Calu3 (cell line): ENCODE data around the gene SLC25A15. TPM values are rescaled to one million over a fixed set of nuclear protein-coding genes. Genes with fewer than 3 reads are reported as not detected.
"Not testable (repeated sequence)": the region's sequence is repeated elsewhere in the genome, so short reads cannot be mapped to it uniquely, and the experiment has no call there.

Experiments used
- BruUV-seq: library from RNA; stranded (reverse); fragments of 400-500 nt; replicated peaks from 2 replicates; lab custom pipeline; 2021; lab: Mats Ljungman, UMichigan
- CTCF ChIA-PET: fragments of 300-600 bp; sonication (Branson Sonifier 250); formaldehyde crosslinking; loops from one replicate; lab custom pipeline; 2022; ENCODE audit warnings: antibody characterized with exemption; lab: Charles Lee
- DNase-seq: peaks from one replicate; pipeline ENCODE4 v3.0.0; 2022
- H3K27ac Mint-ChIP-seq: one replicate; pipeline ENCODE4 v1.8.0; 2022; ENCODE audit warnings: mixed read lengths; ENCODE audit not compliant: unreplicated experiment
- H3K27me3 Mint-ChIP-seq: one replicate; pipeline ENCODE4 v1.8.0; 2022; ENCODE audit warnings: mixed read lengths; ENCODE audit not compliant: unreplicated experiment
- H3K36me3 Mint-ChIP-seq: one replicate; pipeline ENCODE4 v1.8.0; 2022; ENCODE audit warnings: mild to moderate bottlenecking, moderate library complexity, mixed read lengths; ENCODE audit not compliant: insufficient read depth, unreplicated experiment
- H3K4me1 Mint-ChIP-seq: one replicate; pipeline ENCODE4 v1.8.0; 2022; ENCODE audit warnings: mild to moderate bottlenecking, low read depth, mixed read lengths; ENCODE audit not compliant: unreplicated experiment
- H3K4me3 Mint-ChIP-seq: one replicate; pipeline ENCODE4 v1.8.0; 2022; ENCODE audit warnings: mild to moderate bottlenecking, low read depth, moderate library complexity, mixed read lengths; ENCODE audit not compliant: unreplicated experiment
- H3K9me3 Mint-ChIP-seq: one replicate; pipeline ENCODE4 v1.8.0; 2022; ENCODE audit warnings: low read depth, mixed read lengths; ENCODE audit not compliant: unreplicated experiment
- CTCF ChIP-seq: fragments of 200-600 bp; IDR thresholded peaks from one replicate; pipeline ENCODE4 v1.8.0; 2022; ENCODE audit warnings: antibody characterized with exemption; ENCODE audit not compliant: unreplicated experiment
- intact Hi-C: fragments of 100-400 bp; cut with micrococcal nuclease; formaldehyde crosslinking; loops from one replicate; pipeline ENCODE4 v1.10.0; 2022; ENCODE audit not compliant: unreplicated experiment
- total RNA-seq: library from RNA; stranded (reverse); gene quantifications from 2 replicates; pipeline ENCODE4 v1.2.3, GENCODE V29; 2022

Gene SLC25A15
- total RNA-seq, 1 experiment from 2014 or later = 18.3 TPM

DNA sequence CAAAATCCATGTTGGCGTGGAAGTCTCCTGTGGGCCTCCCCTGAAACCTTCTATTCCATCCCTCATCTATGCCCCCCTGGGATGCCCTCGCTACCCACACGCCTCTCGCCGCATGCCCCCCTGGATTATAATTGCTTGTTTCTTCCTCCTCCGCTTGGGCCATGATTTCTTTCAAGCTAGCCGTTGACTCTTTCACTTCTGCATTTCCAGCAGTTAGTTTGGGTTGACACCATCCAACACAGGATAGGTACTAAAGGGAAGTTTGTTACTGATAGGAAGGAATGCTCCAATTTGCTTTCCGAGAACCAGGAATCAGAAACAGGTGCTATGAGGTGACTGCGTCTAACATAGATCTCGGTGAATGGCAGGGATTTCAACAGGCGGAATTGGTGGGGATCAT, 7.7 kb upstream of the SLC25A15 start:
- no peak for DNase-seq
- H3K4me1 Mint-ChIP-seq = peaks cover 23% of the 10 kb centered on the region
- H3K27ac Mint-ChIP-seq = no peak overlapping the region
- TF ChIP-seq CTCF = no peak
- no peaks in the 10 kb centered on the region for H3K27me3 Mint-ChIP-seq
- BruUV-seq = no TSS peak
- H3K36me3 Mint-ChIP-seq = no peaks in the 10 kb centered on the region
- H3K4me3 Mint-ChIP-seq = no peak overlapping the region
- no peaks in the 10 kb centered on the region for H3K9me3 Mint-ChIP-seq
- intact Hi-C loops = no loop called here
- CTCF ChIA-PET = no interaction called here

DNA sequence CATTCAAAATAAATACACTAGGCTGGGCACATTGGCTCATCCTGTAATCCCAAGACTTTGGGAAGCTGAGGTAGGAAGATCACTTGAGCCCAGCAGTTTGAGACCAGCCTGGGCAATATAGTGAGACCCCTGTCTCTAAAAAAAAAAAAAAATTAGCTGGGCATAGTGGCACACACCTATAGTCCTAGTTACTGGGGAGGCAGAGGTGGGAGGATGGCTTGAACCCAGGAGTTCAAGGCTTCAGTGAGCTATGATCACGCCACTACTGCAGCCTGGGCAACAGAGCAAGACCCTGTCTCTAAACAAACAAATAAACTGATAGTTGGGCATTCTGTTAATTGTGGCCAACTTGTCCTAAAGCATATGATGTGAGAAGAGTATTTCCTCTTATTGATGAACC, 6.4 kb upstream of the SLC25A15 start:
- H3K27me3 Mint-ChIP-seq, intact Hi-C loops, H3K9me3 Mint-ChIP-seq, H3K27ac Mint-ChIP-seq, H3K36me3 Mint-ChIP-seq, H3K4me3 Mint-ChIP-seq, BruUV-seq, CTCF ChIA-PET, DNase-seq: not testable (repeated sequence)
- peaks cover 18% of the 10 kb centered on the region for H3K4me1 Mint-ChIP-seq

- H3K36me3 Mint-ChIP-seq = peaks cover 10% of the 10 kb centered on the region
These were observed 4.9 kb upstream of the SLC25A15 start for GRCh38 chr13:40784540-40784939.

GRCh38 chr13:40786568-40786996, 2.8 kb upstream of the SLC25A15 start:
- peaks cover 16% of the 10 kb centered on the region for H3K4me1 Mint-ChIP-seq
- TF ChIP-seq CTCF = no peak
- CTCF ChIA-PET = no interaction called here
- no peak overlapping the region for H3K27ac Mint-ChIP-seq
- intact Hi-C loops = loop anchor here (5.0 kb wide), 1 partner anchor 206 kb away; no protein-coding TSS in a partner anchor
- no peak overlapping the region for H3K4me3 Mint-ChIP-seq
- H3K36me3 Mint-ChIP-seq = peaks cover 14% of the 10 kb centered on the region
- no peak for DNase-seq
- no peaks in the 10 kb centered on the region for H3K9me3 Mint-ChIP-seq
- H3K27me3 Mint-ChIP-seq = no peaks in the 10 kb centered on the region
- no TSS peak for BruUV-seq

More at GRCh38 chr13:40784540-40784939, 4.9 kb upstream of the SLC25A15 start:
- Mint-ChIP-seq H3K4me3 (no peak overlapping the region), H3K4me1 (peaks cover 16% of the 10 kb centered on the region), H3K9me3 (no peaks in the 10 kb centered on the region), H3K27ac (no peak overlapping the region), H3K27me3 (no peaks in the 10 kb centered on the region)
- no peak for TF ChIP-seq CTCF
- CTCF ChIA-PET = no interaction called here
- intact Hi-C loops = no loop called here
- DNase-seq = no peak
- no TSS peak for BruUV-seq

- CTCF ChIA-PET = interaction anchor here (0.5 to 1.1 kb wide), 2 partner anchors 9 to 170 kb away, joined by 3 to 4 read pairs; no protein-coding TSS in a partner anchor
- Mint-ChIP-seq H3K27me3 (no peaks in the 10 kb centered on the region), H3K4me1 (peaks cover 16% of the 10 kb centered on the region), H3K4me3 (no peak overlapping the region), H3K36me3 (peaks cover 14% of the 10 kb centered on the region), H3K27ac (no peak overlapping the region), H3K9me3 (no peaks in the 10 kb centered on the region)
- DNase-seq = no peak
- no TSS peak for BruUV-seq
- intact Hi-C loops = loop anchor here (5.0 kb wide), 1 partner anchor 205 kb away; no protein-coding TSS in a partner anchor
- no peak for TF ChIP-seq CTCF
These were observed 2.3 kb upstream of the SLC25A15 start for GRCh38 chr13:40787062-40787461.

- CTCF ChIA-PET = interaction anchor here (1.0 to 2.3 kb wide), 2 partner anchors 133 to 140 kb away, joined by 3 to 9 read pairs; no protein-coding TSS in a partner anchor
- not testable (repeated sequence) for DNase-seq, H3K9me3 Mint-ChIP-seq, H3K27me3 Mint-ChIP-seq
- Mint-ChIP-seq H3K27ac (peak overlapping the region; percentile 44), H3K4me3 (peak overlapping the region; percentile 64), H3K4me1 (peaks cover 16% of the 10 kb centered on the region), H3K36me3 (peaks cover 14% of the 10 kb centered on the region)
- intact Hi-C loops = loop anchor here (5.0 kb wide), 1 partner anchor 204 kb away; no protein-coding TSS in a partner anchor
- BruUV-seq = TSS peak; percentile 76
These were observed 704 bp upstream of the SLC25A15 start for GRCh38 chr13:40788540-40789274.
